Suprapubic skin (tissue), 3 donors: ENCODE data around the gene RALGPS1.

Experiments
- EP300 ChIP-seq: sonication (generic); formaldehyde crosslinking; IDR thresholded peaks from one replicate; pipeline ENCODE4 v1.6.1; 2017; ENCODE audit warnings: antibody characterized with exemption
- TF ChIP-seq, protein P1 (sequence below), 2 donors: fragments of 200-600 bp in 1 of 2; fragments of 450-650 bp in 1 of 2; sonication (generic) in 1 of 2; IDR thresholded peaks; one replicate each; pipeline ENCODE4 v1.5.1; 2016 to 2019; ENCODE audit warnings: antibody characterized with exemption in 2 of 2, mild to moderate bottlenecking in 1 of 2, moderate library complexity in 1 of 2

DNA sequence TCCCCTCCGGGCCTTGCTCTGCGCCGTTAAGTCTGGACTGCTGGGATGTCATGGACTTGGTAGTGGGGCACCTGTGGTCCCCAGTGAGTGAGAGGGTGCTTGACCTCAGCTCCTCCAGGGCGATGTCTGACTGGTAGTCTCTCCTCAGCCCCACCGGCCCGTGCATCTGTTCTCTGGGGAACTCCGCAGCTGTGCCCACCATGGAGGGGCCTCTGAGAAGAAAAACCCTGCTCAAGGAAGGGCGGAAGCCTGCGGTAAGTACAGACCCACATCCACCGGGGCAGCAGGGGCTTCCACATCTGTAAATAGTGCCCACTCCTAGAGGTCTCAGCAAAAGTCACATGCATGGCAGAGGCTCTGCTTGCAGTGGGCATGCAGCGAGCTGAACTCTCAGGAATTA is 297.4 kb downstream of the RALGPS1 start:
- TF ChIP-seq, protein P1, sequence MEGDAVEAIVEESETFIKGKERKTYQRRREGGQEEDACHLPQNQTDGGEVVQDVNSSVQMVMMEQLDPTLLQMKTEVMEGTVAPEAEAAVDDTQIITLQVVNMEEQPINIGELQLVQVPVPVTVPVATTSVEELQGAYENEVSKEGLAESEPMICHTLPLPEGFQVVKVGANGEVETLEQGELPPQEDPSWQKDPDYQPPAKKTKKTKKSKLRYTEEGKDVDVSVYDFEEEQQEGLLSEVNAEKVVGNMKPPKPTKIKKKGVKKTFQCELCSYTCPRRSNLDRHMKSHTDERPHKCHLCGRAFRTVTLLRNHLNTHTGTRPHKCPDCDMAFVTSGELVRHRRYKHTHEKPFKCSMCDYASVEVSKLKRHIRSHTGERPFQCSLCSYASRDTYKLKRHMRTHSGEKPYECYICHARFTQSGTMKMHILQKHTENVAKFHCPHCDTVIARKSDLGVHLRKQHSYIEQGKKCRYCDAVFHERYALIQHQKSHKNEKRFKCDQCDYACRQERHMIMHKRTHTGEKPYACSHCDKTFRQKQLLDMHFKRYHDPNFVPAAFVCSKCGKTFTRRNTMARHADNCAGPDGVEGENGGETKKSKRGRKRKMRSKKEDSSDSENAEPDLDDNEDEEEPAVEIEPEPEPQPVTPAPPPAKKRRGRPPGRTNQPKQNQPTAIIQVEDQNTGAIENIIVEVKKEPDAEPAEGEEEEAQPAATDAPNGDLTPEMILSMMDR (IDR thresholded peaks at IDR 0.05) = no peak
- TF ChIP-seq EP300 = no peak
